Neuronal stem cell (in vitro differentiated cells): Measurements from ENCODE around the gene PCBD1.

ENCODE experiments used
- DNase-seq: peaks from one replicate; pipeline ENCODE4 v3.0.0-alpha.2; 2013; ENCODE audit warnings: low spot score
- H2AFZ ChIP-seq: one replicate; pipeline ENCODE4 v1.6.1; 2013; ENCODE audit warnings: mild to moderate bottlenecking, low read length, inconsistent platforms
- H2AK5ac ChIP-seq: 2 replicates; pipeline ENCODE4 v1.6.1; 2013; ENCODE audit warnings: low read depth, mild to moderate bottlenecking, inconsistent platforms, low read length, moderate library complexity, mixed read lengths
- H2BK120ac ChIP-seq: 2 replicates; pipeline ENCODE4 v1.6.1; 2013; ENCODE audit warnings: low read depth, mild to moderate bottlenecking, inconsistent platforms, low read length, moderate library complexity, mixed read lengths
- H2BK12ac ChIP-seq: one replicate; pipeline ENCODE4 v1.6.1; 2013; ENCODE audit warnings: low read length, inconsistent platforms
- H2BK15ac ChIP-seq: 2 replicates; pipeline ENCODE4 v1.6.1; 2013; ENCODE audit warnings: mild to moderate bottlenecking, low read length, inconsistent platforms, mixed read lengths
- H2BK5ac ChIP-seq: one replicate; pipeline ENCODE4 v1.6.1; 2013; ENCODE audit warnings: inconsistent platforms, mild to moderate bottlenecking, low read length, moderate library complexity
- H3K14ac ChIP-seq: one replicate; pipeline ENCODE4 v1.6.1; 2013; ENCODE audit warnings: low read length, inconsistent platforms
- H3K18ac ChIP-seq: 2 replicates; pipeline ENCODE4 v1.6.1; 2013; ENCODE audit warnings: low read length, inconsistent platforms
- H3K23ac ChIP-seq: 2 replicates; pipeline ENCODE4 v1.6.1; 2013; ENCODE audit warnings: low read depth, mild to moderate bottlenecking, mixed read lengths, low read length, inconsistent platforms; ENCODE audit not compliant: poor library complexity
- H3K27ac ChIP-seq: replicated peaks from 3 replicates; pipeline ENCODE4 v1.5.1; 2013; ENCODE audit warnings: low read length, inconsistent platforms
- H3K27me3 ChIP-seq, 3 experiments: 2 replicates each; pipeline ENCODE4 v1.6.1; 2013; ENCODE audit warnings: low read length in 3 of 3, mild to moderate bottlenecking in 2 of 3, inconsistent platforms in 1 of 3, low read depth in 1 of 3, mixed read lengths in 1 of 3, moderate library complexity in 1 of 3; ENCODE audit not compliant: control insufficient read depth in 3 of 3, insufficient read depth in 3 of 3
- H3K36me3 ChIP-seq, 2 donors: replicated peaks in 1 of 2; 2 replicates each; pipeline ENCODE4 v1.6.1; 2013; ENCODE audit warnings: low read length in 2 of 2; ENCODE audit not compliant: control insufficient read depth in 2 of 2, insufficient read depth in 2 of 2
- H3K4ac ChIP-seq: 2 replicates; pipeline ENCODE4 v1.6.1; 2013; ENCODE audit warnings: inconsistent platforms, mild to moderate bottlenecking, low read length, moderate library complexity
- H3K4me1 ChIP-seq, 2 donors: 1 replicate in 1 of 2; 2 replicates in 1 of 2; pipeline ENCODE4 v1.6.1; 2013; ENCODE audit warnings: low read length in 2 of 2, low read depth in 1 of 2; ENCODE audit not compliant: control insufficient read depth in 2 of 2, insufficient read depth in 1 of 2
- H3K4me2 ChIP-seq: one replicate; pipeline ENCODE4 v1.6.1; 2013; ENCODE audit warnings: mild to moderate bottlenecking, low read length, inconsistent platforms; ENCODE audit not compliant: insufficient read depth, poor library complexity, severe bottlenecking
- H3K4me3 ChIP-seq, 2 donors: 2 replicates each; pipeline ENCODE4 v1.5.1; 2013; ENCODE audit warnings: low read length in 2 of 2, mild to moderate bottlenecking in 2 of 2, inconsistent platforms in 1 of 2, moderate library complexity in 1 of 2
- H3K79me1 ChIP-seq: one replicate; pipeline ENCODE4 v1.6.1; 2013; ENCODE audit warnings: low read depth, mild to moderate bottlenecking, inconsistent platforms, low read length, moderate library complexity
- H3K9ac ChIP-seq: one replicate; pipeline ENCODE4 v1.6.1; 2013; ENCODE audit warnings: mild to moderate bottlenecking, low read depth, low read length, inconsistent platforms; ENCODE audit not compliant: poor library complexity
- H3K9me3 ChIP-seq, 2 donors: replicated peaks in 1 of 2; 2 replicates each; pipeline versions ENCODE3 to v1.6.1; 2013; ENCODE audit warnings: low read length in 2 of 2, mild to moderate bottlenecking in 2 of 2, inconsistent platforms in 1 of 2, low read depth in 1 of 2, mixed read lengths in 1 of 2, moderate library complexity in 1 of 2; ENCODE audit not compliant: control insufficient read depth in 2 of 2, insufficient read depth in 1 of 2
- H4K8ac ChIP-seq: one replicate; pipeline ENCODE4 v1.6.1; 2013; ENCODE audit warnings: low read depth, mild to moderate bottlenecking, inconsistent platforms, low read length, moderate library complexity
- H4K91ac ChIP-seq: one replicate; pipeline ENCODE4 v1.6.1; 2013; ENCODE audit warnings: low read length, low read depth, mild to moderate bottlenecking, inconsistent platforms; ENCODE audit not compliant: poor library complexity
- WGBS, 2 donors: extraction: QIAGEN DNeasy Blood & Tissue Kit; methylation state at CpG; one replicate each; pipeline ENCODE4 v1.1.7; 2013; ENCODE audit warnings: missing lambda C conversion rate in 2 of 2, mixed read lengths in 1 of 2; ENCODE audit not compliant: insufficient read length in 2 of 2, insufficient replicate concordance in 1 of 2; ENCODE audit errors: extremely low coverage in 2 of 2; 5-methylcytosine and 5-hydroxymethylcytosine counted together

The PCBD1 gene

DNA sequence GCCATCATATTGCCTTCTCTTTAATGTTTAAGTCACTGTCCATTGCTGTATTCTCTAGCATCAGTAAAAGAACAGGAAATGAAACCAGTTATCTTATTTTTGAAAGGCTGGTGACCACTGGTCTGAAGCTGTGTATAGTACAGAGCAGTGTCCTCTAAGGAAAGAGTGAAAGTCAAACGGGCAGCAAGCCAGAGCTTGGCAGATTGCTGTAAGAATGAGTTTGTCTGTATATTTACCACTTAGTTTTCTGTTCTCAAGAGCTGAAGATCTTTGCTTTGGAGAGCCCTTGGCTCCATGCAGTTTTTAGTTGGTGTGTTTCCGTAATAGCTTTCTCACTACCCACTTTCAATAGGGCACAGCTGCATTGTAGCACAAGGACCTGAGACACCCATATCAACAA is 31.9 kb downstream of the PCBD1 start:
- DNase-seq: no peak
- Histone ChIP-seq H2BK12ac (no peak overlapping the region), H3K4me1 (no peaks in the 10 kb centered on the region), H3K4me3 (no peak overlapping the region), H3K27ac (no peak overlapping the region), H2BK15ac (no peak overlapping the region), H3K27me3 (no peaks in the 10 kb centered on the region), H3K36me3 (peaks cover 16 to 97% of the 10 kb centered on the region in 2 donors), H2AFZ (no peak overlapping the region), H4K91ac (no peak overlapping the region), H2BK120ac (no peak overlapping the region), H3K18ac (no peak overlapping the region), H3K14ac (no peak overlapping the region), H3K79me1 (no peaks in the 10 kb centered on the region), H3K9me3 (no peaks in the 10 kb centered on the region), H2BK5ac (no peak overlapping the region), H3K23ac (no peak overlapping the region), H3K4ac (no peak overlapping the region), H2AK5ac (no peak overlapping the region), H4K8ac (no peak overlapping the region), H3K9ac (no peak overlapping the region), H3K4me2 (no peak overlapping the region)
- WGBS, 2 donors: no CpG with 5 or more reads among the region's 2 CpGs

GRCh38 chr10:70853457-70853856 is 34.9 kb downstream of the PCBD1 start:
- no peak overlapping the region for H3K4me3 ChIP-seq
- no peaks in the 10 kb centered on the region for H3K4me1 ChIP-seq
- no peak overlapping the region for H3K23ac ChIP-seq
- no peak overlapping the region for H3K9ac ChIP-seq
- H2BK12ac ChIP-seq: no peak overlapping the region
- no peak overlapping the region for H3K27ac ChIP-seq
- H3K9me3 ChIP-seq: no peaks in the 10 kb centered on the region
- H3K36me3 ChIP-seq: peaks cover 10 to 97% of the 10 kb centered on the region in 2 donors
- no peaks in the 10 kb centered on the region for H3K79me1 ChIP-seq
- no peak overlapping the region for H3K4me2 ChIP-seq
- no CpG with 5 or more reads among the region's 1 CpG for WGBS, 2 donors
- H3K18ac ChIP-seq: no peak overlapping the region
- no peak overlapping the region for H4K91ac ChIP-seq
- H2AK5ac ChIP-seq: no peak overlapping the region
- no peak overlapping the region for H3K14ac ChIP-seq
- H3K4ac ChIP-seq: no peak overlapping the region
- H4K8ac ChIP-seq: no peak overlapping the region
- H3K27me3 ChIP-seq: no peaks in the 10 kb centered on the region
- H2BK15ac ChIP-seq: no peak overlapping the region
- H2BK120ac ChIP-seq: no peak overlapping the region
- no peak overlapping the region for H2BK5ac ChIP-seq
- no peak overlapping the region for H2AFZ ChIP-seq
- no peak for DNase-seq

DNA sequence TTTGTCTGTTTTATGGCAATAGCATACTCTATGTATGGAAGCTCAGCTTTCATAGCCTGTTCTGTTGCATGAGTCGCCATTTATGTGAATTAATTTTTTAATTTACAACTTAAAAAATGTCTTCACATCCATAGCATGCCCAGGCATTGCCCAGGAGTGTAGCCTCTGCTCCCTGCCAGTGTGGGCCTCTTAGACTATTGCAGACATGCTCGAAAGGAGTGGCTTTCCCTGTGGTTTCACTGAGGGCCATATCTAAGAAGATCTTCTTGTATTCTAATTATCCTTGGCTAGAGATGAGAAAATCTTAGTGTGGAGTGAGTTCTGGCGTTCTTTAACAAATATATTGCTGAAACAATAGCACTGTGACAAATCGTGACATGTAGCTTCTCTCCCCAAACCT is 35.3 kb downstream of the PCBD1 start:
- H3K36me3 ChIP-seq: peaks cover 10 to 95% of the 10 kb centered on the region in 2 donors
- no peak overlapping the region for H2BK120ac ChIP-seq
- no peak overlapping the region for H3K4ac ChIP-seq
- H2AFZ ChIP-seq: no peak overlapping the region
- no peaks in the 10 kb centered on the region for H3K9me3 ChIP-seq
- H2AK5ac ChIP-seq: no peak overlapping the region
- no peak for DNase-seq
- H2BK5ac ChIP-seq: no peak overlapping the region
- H3K4me2 ChIP-seq: no peak overlapping the region
- no peaks in the 10 kb centered on the region for H3K27me3 ChIP-seq
- H2BK12ac ChIP-seq: no peak overlapping the region
- H3K18ac ChIP-seq: no peak overlapping the region
- no peaks in the 10 kb centered on the region for H3K4me1 ChIP-seq
- no peak overlapping the region for H4K8ac ChIP-seq
- no peak overlapping the region for H3K4me3 ChIP-seq
- no peak overlapping the region for H3K23ac ChIP-seq
- H2BK15ac ChIP-seq: no peak overlapping the region
- no peak overlapping the region for H4K91ac ChIP-seq
- no peak overlapping the region for H3K27ac ChIP-seq
- no peak overlapping the region for H3K9ac ChIP-seq
- WGBS, 2 donors: no CpG with 5 or more reads among the region's 4 CpGs
- no peak overlapping the region for H3K14ac ChIP-seq
- H3K79me1 ChIP-seq: no peaks in the 10 kb centered on the region

- WGBS, 2 donors: no CpG with 5 or more reads among the region's 5 CpGs
- Histone ChIP-seq H3K18ac (no peak overlapping the region), H2AFZ (no peak overlapping the region), H3K4me2 (no peak overlapping the region), H3K79me1 (no peaks in the 10 kb centered on the region), H2BK15ac (no peak overlapping the region), H3K23ac (no peak overlapping the region), H3K27ac (no peak overlapping the region), H4K8ac (no peak overlapping the region), H3K4ac (no peak overlapping the region), H3K9ac (no peak overlapping the region), H4K91ac (no peak overlapping the region), H3K14ac (no peak overlapping the region), H2BK5ac (no peak overlapping the region), H3K4me3 (no peak overlapping the region), H3K4me1 (no peaks in the 10 kb centered on the region), H2BK12ac (no peak overlapping the region), H3K9me3 (no peaks in the 10 kb centered on the region), H2BK120ac (no peak overlapping the region), H3K36me3 (peaks cover 9 to 93% of the 10 kb centered on the region in 2 donors), H2AK5ac (no peak overlapping the region), H3K27me3 (no peaks in the 10 kb centered on the region)
- no peak for DNase-seq
Measured at GRCh38 chr10:70851597-70852475, 36.5 kb downstream of the PCBD1 start.
